Osteoblast (primary cell): ENCODE data around the gene PAK4. TPM values are rescaled to one million over a fixed set of nuclear protein-coding genes. Genes with fewer than 3 reads are reported as not detected.
"Not testable (repeated sequence)": the region's sequence is repeated elsewhere in the genome, so short reads cannot be mapped to it uniquely, and the experiment has no call there.

Source experiments
- DNase-seq: peaks from one replicate; pipeline ENCODE4 v3.0.0; 2011; ENCODE audit warnings: low spot score, mixed read lengths; ENCODE audit not compliant: insufficient read length; ENCODE audit errors: missing footprints
- H2AFZ ChIP-seq: 2 replicates; pipeline ENCODE4 v1.6.0; 2011; ENCODE audit warnings: mild to moderate bottlenecking, low read length
- H3K27ac ChIP-seq: 2 replicates; pipeline ENCODE4 v1.5.1; 2011; ENCODE audit warnings: mild to moderate bottlenecking, low read depth, low read length, moderate library complexity
- H3K27me3 ChIP-seq: 2 replicates; pipeline ENCODE4 v1.6.0; 2012; ENCODE audit warnings: mild to moderate bottlenecking, control low read depth, inconsistent platforms, low read length, moderate library complexity; ENCODE audit not compliant: insufficient read depth
- H3K36me3 ChIP-seq: 2 replicates; pipeline ENCODE4 v1.5.1; 2011; ENCODE audit warnings: mild to moderate bottlenecking, low read length, control low read depth, moderate library complexity; ENCODE audit not compliant: insufficient read depth
- H3K4me1 ChIP-seq: 2 replicates; pipeline ENCODE4 v1.5.1; 2011; ENCODE audit warnings: mild to moderate bottlenecking, low read length, control low read depth, moderate library complexity; ENCODE audit not compliant: insufficient read depth
- H3K4me2 ChIP-seq: 2 replicates; pipeline ENCODE4 v1.6.0; 2011; ENCODE audit warnings: mild to moderate bottlenecking, low read length; ENCODE audit not compliant: insufficient read depth
- H3K4me3 ChIP-seq: fragments of 200-600 bp; sonication (generic); 3 replicates; pipeline ENCODE4 v1.5.1; 2012; ENCODE audit warnings: mild to moderate bottlenecking, low read length, inconsistent platforms; ENCODE audit not compliant: insufficient read depth
- H3K79me2 ChIP-seq: 2 replicates; pipeline ENCODE4 v1.6.0; 2012; ENCODE audit warnings: mild to moderate bottlenecking, low read length, control low read depth, inconsistent platforms; ENCODE audit not compliant: insufficient read depth
- H3K9me3 ChIP-seq: 2 replicates; pipeline ENCODE4 v1.5.1; 2011; ENCODE audit warnings: low read depth, low read length, control low read depth
- H4K20me1 ChIP-seq: 2 replicates; pipeline ENCODE4 v1.6.0; 2012; ENCODE audit warnings: mild to moderate bottlenecking, low read length, control low read depth; ENCODE audit not compliant: insufficient read depth
- CTCF ChIP-seq: IDR thresholded peaks from 2 replicates; pipeline ENCODE4 v1.5.1; 2011; ENCODE audit warnings: mild to moderate bottlenecking, low read depth, low read length, moderate library complexity; ENCODE audit errors: extremely low read depth
- total RNA-seq: library from RNA; depleted of rRNA; stranded (reverse); fragments of >200 nt; gene quantifications from 2 replicates; pipeline ENCODE4 v1.2.3, GENCODE V29; 2012

Gene PAK4
- total RNA-seq, 1 donor, result 9.4 TPM

- H4K20me1 ChIP-seq, result no peaks in the 10 kb centered on the region
- no peaks in the 10 kb centered on the region for H3K79me2 ChIP-seq
- no peak overlapping the region for H2AFZ ChIP-seq
- H3K4me1 ChIP-seq, result no peaks in the 10 kb centered on the region
- peaks cover 6% of the 10 kb centered on the region for H3K27me3 ChIP-seq
- DNase-seq, result no peak
- no peak overlapping the region for H3K4me3 ChIP-seq
- H3K9me3 ChIP-seq, result no peaks in the 10 kb centered on the region
- no peaks in the 10 kb centered on the region for H3K36me3 ChIP-seq
- H3K4me2 ChIP-seq, result no peak overlapping the region
- H3K27ac ChIP-seq, result no peak overlapping the region
- no peak for TF ChIP-seq CTCF
Observed at GRCh38 chr19:39218230-39219007, 92.8 kb downstream of the PAK4 start.

GRCh38 chr19:39219108-39219507 is 93.5 kb downstream of the PAK4 start:
- H3K36me3 ChIP-seq, H3K27ac ChIP-seq, H3K4me3 ChIP-seq, DNase-seq, H3K79me2 ChIP-seq, H3K27me3 ChIP-seq, H3K4me1 ChIP-seq, H3K4me2 ChIP-seq, H4K20me1 ChIP-seq, H3K9me3 ChIP-seq, H2AFZ ChIP-seq: not testable (repeated sequence)

DNA sequence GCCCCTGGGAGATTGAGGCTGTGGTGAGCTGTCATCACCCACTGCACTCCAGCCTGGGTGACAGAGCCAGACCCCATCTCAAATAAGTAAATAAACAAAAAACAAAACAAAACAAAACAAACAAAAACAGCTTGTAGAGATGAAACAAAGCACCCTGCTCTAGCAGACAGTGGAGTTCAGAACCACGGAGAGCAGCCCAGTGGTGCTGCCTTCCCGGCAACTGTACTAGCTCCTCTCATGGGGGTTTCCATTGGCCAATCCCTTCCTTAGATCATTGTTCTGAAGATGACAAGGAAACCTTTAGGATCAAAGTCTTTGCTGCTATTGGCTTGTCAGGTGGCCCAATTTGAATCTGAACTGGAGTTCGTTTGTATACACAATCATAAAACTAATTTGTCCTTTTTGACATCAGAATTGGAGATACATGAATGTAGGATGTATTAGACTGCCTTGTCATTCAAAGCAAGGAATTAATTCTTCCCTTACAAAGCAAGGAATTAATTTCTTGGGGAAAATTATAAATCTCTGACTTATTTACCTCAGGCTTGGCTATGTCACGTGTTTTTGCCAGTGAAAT is 98.2 kb downstream of the PAK4 start:
- H3K27me3 ChIP-seq, result peaks cover 10% of the 10 kb centered on the region
- no peak overlapping the region for H2AFZ ChIP-seq
- TF ChIP-seq CTCF, result no peak
- no peaks in the 10 kb centered on the region for H3K79me2 ChIP-seq
- DNase-seq, result peak; percentile 71
- no peaks in the 10 kb centered on the region for H3K4me1 ChIP-seq
- H3K27ac ChIP-seq, result no peak overlapping the region
- no peaks in the 10 kb centered on the region for H4K20me1 ChIP-seq
- no peak overlapping the region for H3K4me2 ChIP-seq
- no peaks in the 10 kb centered on the region for H3K36me3 ChIP-seq
- H3K4me3 ChIP-seq, result no peak overlapping the region
- H3K9me3 ChIP-seq, result no peaks in the 10 kb centered on the region

DNA sequence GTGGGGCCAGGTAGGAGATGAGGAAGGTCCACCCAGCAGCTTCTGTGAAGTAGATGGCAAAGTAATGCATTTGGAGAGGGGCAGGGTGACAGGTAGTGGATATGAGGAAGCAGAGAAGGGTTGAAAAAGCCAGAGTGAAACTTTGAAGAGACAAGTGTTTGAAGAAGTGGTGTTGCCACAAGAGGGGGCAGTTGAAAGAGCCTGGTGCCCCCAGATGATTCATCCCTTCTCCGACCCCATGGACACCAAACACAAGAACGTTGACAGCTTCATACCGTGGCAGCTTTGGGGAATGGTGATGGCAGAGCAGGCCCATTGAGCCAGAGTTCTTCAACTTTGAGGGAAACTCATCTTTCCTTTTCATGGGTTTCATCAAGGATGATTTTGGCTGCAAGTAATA is 99.3 kb downstream of the PAK4 start:
- no peaks in the 10 kb centered on the region for H4K20me1 ChIP-seq
- DNase-seq, result no peak
- no peak overlapping the region for H3K4me2 ChIP-seq
- no peak overlapping the region for H3K27ac ChIP-seq
- H3K27me3 ChIP-seq, result peaks cover 9% of the 10 kb centered on the region
- H3K4me1 ChIP-seq, result no peaks in the 10 kb centered on the region
- no peaks in the 10 kb centered on the region for H3K79me2 ChIP-seq
- H3K4me3 ChIP-seq, result no peak overlapping the region
- H3K9me3 ChIP-seq, result no peaks in the 10 kb centered on the region
- H2AFZ ChIP-seq, result no peak overlapping the region
- no peaks in the 10 kb centered on the region for H3K36me3 ChIP-seq
- no peak for TF ChIP-seq CTCF

Other genes with a start within 250 kb of the PAK4 start
- 2.5 and 3.2 TPM in 2 replicates for gene RINL, start 247.5 kb upstream of the PAK4 start, total RNA-seq
- gene SIRT2, start 226.2 kb upstream of the PAK4 start, total RNA-seq, result 76.9 and 77.4 TPM in 2 replicates
- gene NFKBIB, start 225.8 kb upstream of the PAK4 start, total RNA-seq, result 9.1 and 12.7 TPM in 2 replicates
- not detected in 2 replicates for gene CCER2, start 213.6 kb upstream of the PAK4 start, total RNA-seq
- gene SARS2, start 195.0 kb upstream of the PAK4 start, total RNA-seq, result 20.3 and 21.7 TPM in 2 replicates
- 21.5 and 25.7 TPM in 2 replicates for gene MRPS12, start 194.8 kb upstream of the PAK4 start, total RNA-seq
- gene FBXO17, start 150.0 kb upstream of the PAK4 start, total RNA-seq, result 40.9 and 42.7 TPM in 2 replicates
- 4.7 and 5.0 TPM in 2 replicates for gene FBXO27, start 93.2 kb upstream of the PAK4 start, total RNA-seq
- 0.29 TPM in 1 of 2 replicates, not detected in the other for gene ACP7, start 41.4 kb upstream of the PAK4 start, total RNA-seq
- not detected in 2 replicates for gene NCCRP1, start 71.2 kb downstream of the PAK4 start, total RNA-seq
- gene SYCN, start 78.5 kb downstream of the PAK4 start, total RNA-seq, result not detected in 2 replicates
- not detected in 2 replicates for gene IFNL3, start 119.2 kb downstream of the PAK4 start, total RNA-seq
- not detected in 2 replicates for gene IFNL4, start 123.1 kb downstream of the PAK4 start, total RNA-seq
- gene IFNL2, start 142.6 kb downstream of the PAK4 start, total RNA-seq, result not detected in 2 replicates
- gene IFNL1, start 170.6 kb downstream of the PAK4 start, total RNA-seq, result not detected in 2 replicates
- gene LRFN1, start 195.1 kb downstream of the PAK4 start, total RNA-seq, result under 0.01 and 0.36 TPM in 2 replicates
- gene GMFG, start 210.3 kb downstream of the PAK4 start, total RNA-seq, result 0.36 and 2.7 TPM in 2 replicates
- gene SAMD4B, start 216.6 kb downstream of the PAK4 start, total RNA-seq, result 85.0 and 85.5 TPM in 2 replicates